A673 (cell line): ENCODE results near the gene RAB14.

Experiments
- EZH2 ChIP-seq: fragments of 200-600 bp; sonication (generic); IDR thresholded peaks from 2 replicates; pipeline ENCODE4 v1.6.1; 2017; ENCODE audit warnings: borderline replicate concordance, low read depth, mild to moderate bottlenecking, mixed read lengths, antibody characterized with exemption, low read length; ENCODE audit not compliant: poor library complexity, severe bottlenecking
- TF ChIP-seq, protein P1 (sequence below): fragments of 300-800, 200-600 bp; sonication (generic); conservative IDR thresholded peaks from 2 replicates; pipeline ENCODE4 v1.5.1; 2017; ENCODE audit warnings: low read depth, mild to moderate bottlenecking, antibody characterized with exemption, low read length, moderate library complexity, mixed read lengths

DNA sequence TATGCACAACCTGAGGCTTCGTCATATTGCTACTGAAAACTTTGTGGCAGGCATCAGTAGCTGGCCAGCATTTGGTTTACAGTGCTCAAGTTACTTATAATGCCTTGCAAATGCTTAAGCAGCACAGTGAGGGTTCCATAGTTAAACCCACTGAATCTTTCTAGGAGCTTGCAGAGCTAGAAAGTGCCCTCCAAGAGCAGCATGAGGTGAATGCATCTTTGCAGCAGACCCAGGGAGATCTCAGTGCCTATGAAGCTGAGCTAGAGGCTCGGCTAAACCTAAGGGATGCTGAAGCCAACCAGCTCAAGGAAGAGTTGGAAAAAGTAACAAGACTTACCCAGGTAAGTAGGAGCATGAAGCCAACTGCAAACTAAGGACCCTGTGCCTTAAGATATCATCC is 66.0 kb downstream of the RAB14 start:
- TF ChIP-seq, protein P1, sequence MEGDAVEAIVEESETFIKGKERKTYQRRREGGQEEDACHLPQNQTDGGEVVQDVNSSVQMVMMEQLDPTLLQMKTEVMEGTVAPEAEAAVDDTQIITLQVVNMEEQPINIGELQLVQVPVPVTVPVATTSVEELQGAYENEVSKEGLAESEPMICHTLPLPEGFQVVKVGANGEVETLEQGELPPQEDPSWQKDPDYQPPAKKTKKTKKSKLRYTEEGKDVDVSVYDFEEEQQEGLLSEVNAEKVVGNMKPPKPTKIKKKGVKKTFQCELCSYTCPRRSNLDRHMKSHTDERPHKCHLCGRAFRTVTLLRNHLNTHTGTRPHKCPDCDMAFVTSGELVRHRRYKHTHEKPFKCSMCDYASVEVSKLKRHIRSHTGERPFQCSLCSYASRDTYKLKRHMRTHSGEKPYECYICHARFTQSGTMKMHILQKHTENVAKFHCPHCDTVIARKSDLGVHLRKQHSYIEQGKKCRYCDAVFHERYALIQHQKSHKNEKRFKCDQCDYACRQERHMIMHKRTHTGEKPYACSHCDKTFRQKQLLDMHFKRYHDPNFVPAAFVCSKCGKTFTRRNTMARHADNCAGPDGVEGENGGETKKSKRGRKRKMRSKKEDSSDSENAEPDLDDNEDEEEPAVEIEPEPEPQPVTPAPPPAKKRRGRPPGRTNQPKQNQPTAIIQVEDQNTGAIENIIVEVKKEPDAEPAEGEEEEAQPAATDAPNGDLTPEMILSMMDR, result no peak
- no peak for TF ChIP-seq EZH2
